ENCODE measurements around the gene DEFB119.

GRCh38 chr20:31418307-31418706 lies 27.9 kb upstream of the DEFB119 start:
- TF ChIP-seq POLR2A (IDR thresholded peaks at IDR 0.05; ENCODE audit: low read depth) (no peak), CTCF (IDR thresholded peaks at IDR 0.05) (no peak), POLR2AphosphoS5 (IDR thresholded peaks at IDR 0.05) (no peak)
